Panc1 (cell line): Measurements from ENCODE around the gene PIGZ. TPM values are rescaled to one million over a fixed set of nuclear protein-coding genes. Genes with fewer than 3 reads are reported as not detected.

Experiments used
- ATAC-seq: fragments of 200-7000 bp; cut with Tn5 transposase; 2 replicates; pipeline ENCODE4 v1.9.1; 2020; ENCODE audit warnings: mild to moderate bottlenecking, moderate library complexity
- BruUV-seq: library from RNA; stranded (reverse); fragments of 400-500 nt; replicated peaks from 2 replicates; lab custom pipeline; 2021; lab: Mats Ljungman, UMichigan
- CTCF ChIA-PET: fragments of 300-600 bp; sonication (Branson Sonifier 250); formaldehyde crosslinking; loops from one replicate; lab custom pipeline; 2022; ENCODE audit warnings: antibody characterized with exemption; lab: Charles Lee
- POLR2A ChIA-PET: fragments of 300-600 bp; sonication (Branson Sonifier 250); formaldehyde crosslinking; loops from one replicate; lab custom pipeline; 2022; ENCODE audit warnings: antibody characterized with exemption; lab: Charles Lee
- DNase-seq: peaks from one replicate; pipeline ENCODE4 v3.0.0-alpha.2; 2010; ENCODE audit warnings: low read depth, low spot score
- H3K27ac ChIP-seq: 2 replicates; pipeline ENCODE4 v1.5.1; 2011; ENCODE audit warnings: mild to moderate bottlenecking, low read length, inconsistent platforms
- H3K27me3 ChIP-seq: fragments of 200-500 bp; sonication (Bioruptor generic); 2 replicates; pipeline ENCODE4 v1.6.0; 2014; ENCODE audit warnings: low read length, inconsistent platforms; ENCODE audit not compliant: control insufficient read depth, insufficient read depth
- H3K36me3 ChIP-seq: fragments of 200-500 bp; sonication (Bioruptor generic); 2 replicates; pipeline ENCODE4 v1.5.1; 2014; ENCODE audit warnings: inconsistent platforms, mild to moderate bottlenecking, low read length, moderate library complexity; ENCODE audit not compliant: control insufficient read depth, insufficient read depth
- H3K4me1 ChIP-seq: 2 replicates; pipeline ENCODE4 v1.5.1; 2011; ENCODE audit warnings: inconsistent platforms, mild to moderate bottlenecking, low read length, moderate library complexity; ENCODE audit not compliant: control insufficient read depth, insufficient read depth
- H3K4me3 ChIP-seq, 2 experiments: 2 replicates each; pipeline ENCODE4 v1.5.1; 2011 to 2012; ENCODE audit warnings: low read depth in 2 of 2, low read length in 2 of 2, mild to moderate bottlenecking in 2 of 2, inconsistent platforms in 1 of 2, moderate library complexity in 1 of 2
- H3K9me3 ChIP-seq: fragments of 200-500 bp; sonication (Bioruptor generic); 2 replicates; pipeline ENCODE4 v1.5.1; 2014; ENCODE audit warnings: low read depth, mild to moderate bottlenecking, inconsistent platforms, low read length, moderate library complexity; ENCODE audit not compliant: control insufficient read depth, insufficient read depth
- POLR2AphosphoS5 ChIP-seq: IDR thresholded peaks from 2 replicates; pipeline ENCODE4 v1.6.1; 2012; ENCODE audit warnings: mild to moderate bottlenecking, low read depth, low read length, moderate library complexity
- REST ChIP-seq, 2 experiments: IDR thresholded peaks; 2 replicates each; pipeline ENCODE4 v1.6.1; 2011 to 2012; ENCODE audit warnings: low read depth in 2 of 2, control low read depth in 1 of 2, low read length in 1 of 2, mild to moderate bottlenecking in 1 of 2, moderate library complexity in 1 of 2; ENCODE audit not compliant: insufficient read depth in 1 of 2
- SIN3A ChIP-seq: IDR thresholded peaks from 2 replicates; pipeline ENCODE4 v1.6.1; 2012; ENCODE audit warnings: low read depth, mild to moderate bottlenecking, low read length, moderate library complexity, borderline replicate concordance; ENCODE audit not compliant: insufficient read depth
- TCF7L2 ChIP-seq: IDR thresholded peaks from 2 replicates; pipeline ENCODE4 v1.6.1; 2011; ENCODE audit warnings: mild to moderate bottlenecking, low read depth, low read length, inconsistent platforms
- in situ Hi-C: cut with HindIII; loops from 2 replicates; pipeline ENCODE4 v1.10.0; 2016; ENCODE audit warnings: low sequenced_read_pairs, low pct_unique_long_range_greater_than_20kb
- intact Hi-C: fragments of 100-400 bp; cut with micrococcal nuclease; formaldehyde crosslinking; loops from one replicate; pipeline ENCODE4 v1.10.0; 2022; ENCODE audit not compliant: unreplicated experiment
- total RNA-seq: library from RNA; stranded (reverse); gene quantifications from one replicate; pipeline ENCODE4 v1.2.1, GENCODE V29; 2021; ENCODE audit not compliant: unreplicated experiment
- TF ChIP-seq, protein P1 (sequence below): fragments of 450-650 bp; IDR thresholded peaks from 2 replicates; pipeline ENCODE4 v1.5.1; 2017; ENCODE audit warnings: mild to moderate bottlenecking

Gene PIGZ
- total RNA-seq, 1 experiment from 2014 or later = 6.3 TPM

GRCh38 chr3:196963631-196963953 is 5.0 kb downstream of the PIGZ start:
- Histone ChIP-seq H3K4me3 (no peak overlapping the region), H3K9me3 (no peaks in the 10 kb centered on the region), H3K36me3 (no peaks in the 10 kb centered on the region), H3K4me1 (peaks cover 7% of the 10 kb centered on the region), H3K27me3 (no peaks in the 10 kb centered on the region), H3K27ac (no peak overlapping the region)
- in situ Hi-C loops = no loop called here
- CTCF ChIA-PET = no interaction called here
- TF ChIP-seq, protein P1, sequence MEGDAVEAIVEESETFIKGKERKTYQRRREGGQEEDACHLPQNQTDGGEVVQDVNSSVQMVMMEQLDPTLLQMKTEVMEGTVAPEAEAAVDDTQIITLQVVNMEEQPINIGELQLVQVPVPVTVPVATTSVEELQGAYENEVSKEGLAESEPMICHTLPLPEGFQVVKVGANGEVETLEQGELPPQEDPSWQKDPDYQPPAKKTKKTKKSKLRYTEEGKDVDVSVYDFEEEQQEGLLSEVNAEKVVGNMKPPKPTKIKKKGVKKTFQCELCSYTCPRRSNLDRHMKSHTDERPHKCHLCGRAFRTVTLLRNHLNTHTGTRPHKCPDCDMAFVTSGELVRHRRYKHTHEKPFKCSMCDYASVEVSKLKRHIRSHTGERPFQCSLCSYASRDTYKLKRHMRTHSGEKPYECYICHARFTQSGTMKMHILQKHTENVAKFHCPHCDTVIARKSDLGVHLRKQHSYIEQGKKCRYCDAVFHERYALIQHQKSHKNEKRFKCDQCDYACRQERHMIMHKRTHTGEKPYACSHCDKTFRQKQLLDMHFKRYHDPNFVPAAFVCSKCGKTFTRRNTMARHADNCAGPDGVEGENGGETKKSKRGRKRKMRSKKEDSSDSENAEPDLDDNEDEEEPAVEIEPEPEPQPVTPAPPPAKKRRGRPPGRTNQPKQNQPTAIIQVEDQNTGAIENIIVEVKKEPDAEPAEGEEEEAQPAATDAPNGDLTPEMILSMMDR = no peak
- TF ChIP-seq TCF7L2 = no peak
- no peak for TF ChIP-seq POLR2AphosphoS5
- no peak for TF ChIP-seq SIN3A
- TF ChIP-seq REST (IDR thresholded peaks at IDR 0.05; ENCODE audit: insufficient read depth in 1 of 2, low read depth in 2 of 2, low read length in 1 of 2) = no peak
- POLR2A ChIA-PET = no interaction called here
- DNase-seq (no peak), ATAC-seq (no peak)
- no TSS peak for BruUV-seq
- intact Hi-C loops = no loop called here

DNA sequence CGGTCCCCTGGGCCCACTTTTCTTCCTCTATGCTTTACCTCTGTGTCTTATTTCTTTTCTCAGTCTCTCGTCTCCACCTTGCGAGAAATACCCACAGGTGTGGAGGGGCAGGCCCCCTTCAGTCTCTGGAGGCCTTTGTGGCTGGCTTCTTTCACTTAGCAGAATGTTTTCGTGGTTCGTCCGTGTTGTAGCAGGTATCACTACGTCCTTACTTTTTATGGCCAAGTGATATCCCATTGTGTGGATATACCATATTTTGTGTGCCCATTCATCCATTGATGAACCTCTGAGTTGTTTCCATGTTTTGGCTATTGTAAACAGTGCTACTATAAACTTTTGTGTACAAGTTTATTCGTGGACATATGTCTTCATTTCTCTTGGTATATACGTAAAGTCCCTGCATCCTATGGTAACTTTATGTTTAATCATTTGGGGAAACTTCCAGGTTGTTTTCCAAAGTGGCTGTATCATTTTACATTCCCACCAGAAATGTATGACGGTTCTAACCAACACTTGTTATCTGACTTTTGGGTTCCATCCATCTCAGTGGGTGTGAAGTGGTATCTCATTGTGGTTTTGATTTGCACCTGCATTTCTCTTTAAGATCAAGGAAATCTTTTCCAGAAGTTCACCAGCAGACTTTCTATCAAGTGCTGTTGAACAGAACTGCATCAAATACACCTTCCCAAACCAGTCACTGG is 5.6 kb downstream of the PIGZ start:
- POLR2A ChIA-PET = no interaction called here
- no peaks in the 10 kb centered on the region for H3K9me3 ChIP-seq
- H3K4me1 ChIP-seq = peaks cover 7% of the 10 kb centered on the region
- TF ChIP-seq POLR2AphosphoS5 (no peak), TCF7L2 (no peak), SIN3A (no peak), REST (IDR thresholded peaks at IDR 0.05; ENCODE audit: insufficient read depth in 1 of 2, low read depth in 2 of 2, low read length in 1 of 2) (no peak)
- TF ChIP-seq, protein P1 = no peak
- H3K4me3 ChIP-seq = no peak overlapping the region
- no peaks in the 10 kb centered on the region for H3K27me3 ChIP-seq
- no peaks in the 10 kb centered on the region for H3K36me3 ChIP-seq
- BruUV-seq = no TSS peak
- no peak for ATAC-seq
- no peak for DNase-seq
- H3K27ac ChIP-seq = no peak overlapping the region
- CTCF ChIA-PET = no interaction called here
- in situ Hi-C loops (no loop called here), intact Hi-C loops (no loop called here)
